ENCODE data around the gene CPXM1. TPM values are rescaled to one million over a fixed set of nuclear protein-coding genes. Genes with fewer than 3 reads are reported as not detected.

The CPXM1 gene
- total and polyA plus RNA-seq, 9 of the 15 experiments (the other 6 are each of a cell fraction or from before 2014, with no cell fraction given), result 0.04 to 1.1 (median 0.37) TPM; not detected in 2

DNA sequence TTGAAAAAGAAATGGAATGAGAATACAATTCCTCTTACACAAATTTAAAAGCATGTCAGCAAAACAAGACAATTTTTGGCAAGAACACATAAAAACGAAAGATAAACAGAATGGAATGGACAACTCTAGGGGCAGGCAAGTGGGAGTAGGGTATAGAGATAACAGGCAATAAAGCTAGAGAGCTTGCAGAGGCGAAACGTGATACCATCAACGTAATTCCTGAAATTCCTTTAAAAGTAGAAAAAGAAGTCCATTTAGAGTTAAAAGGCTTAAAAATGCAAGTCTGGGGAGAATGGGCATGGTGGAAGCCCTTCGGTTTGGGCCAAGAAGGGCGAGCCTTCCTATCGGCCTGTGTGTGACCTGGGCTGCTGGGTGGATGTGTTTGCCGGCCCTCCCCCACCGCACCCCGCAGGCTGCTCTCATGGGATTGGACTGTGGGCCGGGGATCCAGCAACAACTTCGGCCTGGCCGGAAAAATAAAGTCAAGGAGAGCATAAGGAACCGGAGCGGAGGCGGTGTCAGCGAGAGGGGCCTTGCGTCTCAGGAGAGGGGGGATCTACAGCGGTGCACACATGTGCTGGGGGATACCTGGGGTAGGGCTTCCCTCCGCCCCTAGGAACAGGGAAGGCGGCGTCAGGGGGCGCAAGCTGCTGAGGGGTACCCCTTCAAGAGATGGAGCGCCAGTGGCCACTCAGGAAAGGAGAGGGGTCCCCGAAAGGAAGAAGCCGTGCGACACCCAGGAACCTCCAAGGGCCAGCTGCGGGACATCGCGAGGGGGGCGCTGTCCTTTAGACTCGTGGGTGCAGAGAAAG lies 19.9 kb upstream of the CPXM1 start (continued):
- TF ChIP-seq, protein P1, sequence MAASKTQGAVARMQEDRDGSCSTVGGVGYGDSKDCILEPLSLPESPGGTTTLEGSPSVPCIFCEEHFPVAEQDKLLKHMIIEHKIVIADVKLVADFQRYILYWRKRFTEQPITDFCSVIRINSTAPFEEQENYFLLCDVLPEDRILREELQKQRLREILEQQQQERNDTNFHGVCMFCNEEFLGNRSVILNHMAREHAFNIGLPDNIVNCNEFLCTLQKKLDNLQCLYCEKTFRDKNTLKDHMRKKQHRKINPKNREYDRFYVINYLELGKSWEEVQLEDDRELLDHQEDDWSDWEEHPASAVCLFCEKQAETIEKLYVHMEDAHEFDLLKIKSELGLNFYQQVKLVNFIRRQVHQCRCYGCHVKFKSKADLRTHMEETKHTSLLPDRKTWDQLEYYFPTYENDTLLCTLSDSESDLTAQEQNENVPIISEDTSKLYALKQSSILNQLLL (CRISPR knock-in tag; IDR thresholded peaks at IDR 0.05; ENCODE audit: borderline replicate concordance), result no peak
- TF ChIP-seq ZNF121 (CRISPR knock-in tag; conservative IDR thresholded peaks at IDR 0.05) (no peak), PHF20 (IDR thresholded peaks at IDR 0.05; ENCODE audit: partially characterized antibody) (no peak), MAFG (tag; conservative IDR thresholded peaks at IDR 0.05) (peak; percentile 68), GATAD2B (IDR thresholded peaks at IDR 0.05; ENCODE audit: borderline replicate concordance) (no peak), U2AF1 (optimal IDR thresholded peaks at IDR 0.05; ENCODE audit: low read depth, low read length) (no peak), NBN (IDR thresholded peaks at IDR 0.05; ENCODE audit: low read depth) (no peak), MTA3 (IDR thresholded peaks at IDR 0.05; ENCODE audit: borderline replicate concordance) (no peak), RBM22 (IDR thresholded peaks at IDR 0.05; ENCODE audit: low read depth, low read length, poor library complexity, severe bottlenecking) (no peak), ZZZ3 (IDR thresholded peaks at IDR 0.05) (no peak), DPF2 (IDR thresholded peaks at IDR 0.05) (0 out of 2 replicates have a peak, but pooled peaks have one; percentile 28), SP1 (CRISPR knock-in tag; IDR thresholded peaks at IDR 0.05) (no peak), ZFX (CRISPR knock-in tag; IDR thresholded peaks at IDR 0.05) (no peak)
- TF ChIP-seq, protein P2, sequence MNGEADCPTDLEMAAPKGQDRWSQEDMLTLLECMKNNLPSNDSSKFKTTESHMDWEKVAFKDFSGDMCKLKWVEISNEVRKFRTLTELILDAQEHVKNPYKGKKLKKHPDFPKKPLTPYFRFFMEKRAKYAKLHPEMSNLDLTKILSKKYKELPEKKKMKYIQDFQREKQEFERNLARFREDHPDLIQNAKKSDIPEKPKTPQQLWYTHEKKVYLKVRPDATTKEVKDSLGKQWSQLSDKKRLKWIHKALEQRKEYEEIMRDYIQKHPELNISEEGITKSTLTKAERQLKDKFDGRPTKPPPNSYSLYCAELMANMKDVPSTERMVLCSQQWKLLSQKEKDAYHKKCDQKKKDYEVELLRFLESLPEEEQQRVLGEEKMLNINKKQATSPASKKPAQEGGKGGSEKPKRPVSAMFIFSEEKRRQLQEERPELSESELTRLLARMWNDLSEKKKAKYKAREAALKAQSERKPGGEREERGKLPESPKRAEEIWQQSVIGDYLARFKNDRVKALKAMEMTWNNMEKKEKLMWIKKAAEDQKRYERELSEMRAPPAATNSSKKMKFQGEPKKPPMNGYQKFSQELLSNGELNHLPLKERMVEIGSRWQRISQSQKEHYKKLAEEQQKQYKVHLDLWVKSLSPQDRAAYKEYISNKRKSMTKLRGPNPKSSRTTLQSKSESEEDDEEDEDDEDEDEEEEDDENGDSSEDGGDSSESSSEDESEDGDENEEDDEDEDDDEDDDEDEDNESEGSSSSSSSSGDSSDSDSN (IDR thresholded peaks at IDR 0.05; ENCODE audit: borderline replicate concordance in 1 of 2, low read depth in 2 of 2, low read length in 2 of 2), result 0 out of 4 replicates have a peak, but pooled peaks of 1 of the 2 experiments have one; percentile 22
- TF ChIP-seq, protein P3, sequence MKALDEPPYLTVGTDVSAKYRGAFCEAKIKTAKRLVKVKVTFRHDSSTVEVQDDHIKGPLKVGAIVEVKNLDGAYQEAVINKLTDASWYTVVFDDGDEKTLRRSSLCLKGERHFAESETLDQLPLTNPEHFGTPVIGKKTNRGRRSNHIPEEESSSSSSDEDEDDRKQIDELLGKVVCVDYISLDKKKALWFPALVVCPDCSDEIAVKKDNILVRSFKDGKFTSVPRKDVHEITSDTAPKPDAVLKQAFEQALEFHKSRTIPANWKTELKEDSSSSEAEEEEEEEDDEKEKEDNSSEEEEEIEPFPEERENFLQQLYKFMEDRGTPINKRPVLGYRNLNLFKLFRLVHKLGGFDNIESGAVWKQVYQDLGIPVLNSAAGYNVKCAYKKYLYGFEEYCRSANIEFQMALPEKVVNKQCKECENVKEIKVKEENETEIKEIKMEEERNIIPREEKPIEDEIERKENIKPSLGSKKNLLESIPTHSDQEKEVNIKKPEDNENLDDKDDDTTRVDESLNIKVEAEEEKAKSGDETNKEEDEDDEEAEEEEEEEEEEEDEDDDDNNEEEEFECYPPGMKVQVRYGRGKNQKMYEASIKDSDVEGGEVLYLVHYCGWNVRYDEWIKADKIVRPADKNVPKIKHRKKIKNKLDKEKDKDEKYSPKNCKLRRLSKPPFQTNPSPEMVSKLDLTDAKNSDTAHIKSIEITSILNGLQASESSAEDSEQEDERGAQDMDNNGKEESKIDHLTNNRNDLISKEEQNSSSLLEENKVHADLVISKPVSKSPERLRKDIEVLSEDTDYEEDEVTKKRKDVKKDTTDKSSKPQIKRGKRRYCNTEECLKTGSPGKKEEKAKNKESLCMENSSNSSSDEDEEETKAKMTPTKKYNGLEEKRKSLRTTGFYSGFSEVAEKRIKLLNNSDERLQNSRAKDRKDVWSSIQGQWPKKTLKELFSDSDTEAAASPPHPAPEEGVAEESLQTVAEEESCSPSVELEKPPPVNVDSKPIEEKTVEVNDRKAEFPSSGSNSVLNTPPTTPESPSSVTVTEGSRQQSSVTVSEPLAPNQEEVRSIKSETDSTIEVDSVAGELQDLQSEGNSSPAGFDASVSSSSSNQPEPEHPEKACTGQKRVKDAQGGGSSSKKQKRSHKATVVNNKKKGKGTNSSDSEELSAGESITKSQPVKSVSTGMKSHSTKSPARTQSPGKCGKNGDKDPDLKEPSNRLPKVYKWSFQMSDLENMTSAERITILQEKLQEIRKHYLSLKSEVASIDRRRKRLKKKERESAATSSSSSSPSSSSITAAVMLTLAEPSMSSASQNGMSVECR (CRISPR knock-in tag; IDR thresholded peaks at IDR 0.05), result no peak
- TF ChIP-seq, protein P4, sequence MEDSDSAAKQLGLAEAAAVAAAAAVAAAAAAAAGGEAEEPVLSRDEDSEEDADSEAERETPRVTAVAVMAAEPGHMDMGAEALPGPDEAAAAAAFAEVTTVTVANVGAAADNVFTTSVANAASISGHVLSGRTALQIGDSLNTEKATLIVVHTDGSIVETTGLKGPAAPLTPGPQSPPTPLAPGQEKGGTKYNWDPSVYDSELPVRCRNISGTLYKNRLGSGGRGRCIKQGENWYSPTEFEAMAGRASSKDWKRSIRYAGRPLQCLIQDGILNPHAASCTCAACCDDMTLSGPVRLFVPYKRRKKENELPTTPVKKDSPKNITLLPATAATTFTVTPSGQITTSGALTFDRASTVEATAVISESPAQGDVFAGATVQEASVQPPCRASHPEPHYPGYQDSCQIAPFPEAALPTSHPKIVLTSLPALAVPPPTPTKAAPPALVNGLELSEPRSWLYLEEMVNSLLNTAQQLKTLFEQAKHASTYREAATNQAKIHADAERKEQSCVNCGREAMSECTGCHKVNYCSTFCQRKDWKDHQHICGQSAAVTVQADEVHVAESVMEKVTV (CRISPR knock-in tag; IDR thresholded peaks at IDR 0.05), result no peak

Measured in K562 (cell line).